GM19328 (cell line): Measurements from ENCODE around the gene PIK3C2G.

Experiments used
- ATAC-seq: cut with Tn5 transposase; IDR thresholded peaks from one replicate; pipeline ENCODE4 v1.9.1; 2021; ENCODE audit warnings: mild to moderate bottlenecking, moderate library complexity; ENCODE audit not compliant: unreplicated experiment

Gene PIK3C2G

GRCh38 chr12:18270958-18271460, 9.7 kb downstream of the PIK3C2G start:
- no peak for ATAC-seq

DNA sequence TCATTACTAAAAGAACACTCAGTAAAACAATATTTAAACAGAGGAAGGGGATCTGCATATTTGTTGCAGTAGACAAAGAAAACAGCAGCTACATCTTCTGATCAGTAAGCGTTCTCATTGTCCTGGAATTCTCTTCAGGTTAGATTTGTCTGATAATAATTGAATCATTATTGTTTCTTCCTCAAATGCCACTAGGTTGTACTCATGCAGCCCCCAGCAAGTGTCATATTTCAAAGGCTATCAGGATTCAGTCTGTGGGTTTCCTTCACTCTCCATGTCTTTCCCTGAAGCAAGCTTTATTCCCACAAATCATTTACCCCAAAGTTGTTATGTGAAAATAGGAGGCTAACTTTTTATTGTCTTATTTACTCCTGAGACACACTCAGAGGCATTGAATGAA, 14.7 kb downstream of the PIK3C2G start:
- no peak for ATAC-seq

GRCh38 chr12:18277196-18277595, 15.9 kb downstream of the PIK3C2G start:
- no peak for ATAC-seq

DNA sequence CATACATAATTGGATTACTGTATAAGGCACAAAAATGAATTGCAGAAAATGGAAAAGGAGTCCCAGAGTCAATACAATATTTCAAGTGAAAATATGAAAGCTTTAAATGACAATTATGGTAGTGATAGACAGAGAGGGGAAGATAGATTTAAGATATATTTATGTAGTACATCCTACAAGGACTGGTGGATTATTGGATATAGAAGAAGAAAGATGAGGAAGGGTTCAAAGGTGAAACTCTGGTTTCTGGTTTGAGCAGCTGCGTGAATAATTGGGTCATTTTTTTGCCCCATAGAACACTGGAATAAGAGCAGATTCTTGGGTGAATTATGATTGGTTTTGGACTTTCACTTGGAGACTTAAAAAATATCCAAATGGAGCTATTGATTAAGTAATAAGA, 19.4 kb downstream of the PIK3C2G start:
- ATAC-seq: no peak

DNA sequence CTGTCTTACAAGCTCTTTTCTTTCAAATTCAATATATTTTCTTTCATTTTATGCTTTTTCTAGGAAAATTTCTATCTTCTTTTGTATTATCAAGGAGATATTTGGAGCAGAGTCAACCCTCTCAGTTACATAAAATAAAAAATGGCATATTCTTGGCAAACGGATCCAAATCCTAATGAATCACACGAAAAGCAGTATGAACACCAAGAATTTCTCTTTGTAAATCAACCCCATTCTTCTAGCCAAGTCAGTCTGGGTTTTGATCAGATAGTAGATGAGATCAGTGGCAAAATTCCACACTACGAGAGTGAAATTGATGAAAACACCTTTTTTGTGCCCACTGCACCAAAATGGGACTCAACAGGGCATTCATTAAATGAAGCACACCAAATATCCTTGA, 20.6 kb downstream of the PIK3C2G start:
- ATAC-seq: no peak

DNA sequence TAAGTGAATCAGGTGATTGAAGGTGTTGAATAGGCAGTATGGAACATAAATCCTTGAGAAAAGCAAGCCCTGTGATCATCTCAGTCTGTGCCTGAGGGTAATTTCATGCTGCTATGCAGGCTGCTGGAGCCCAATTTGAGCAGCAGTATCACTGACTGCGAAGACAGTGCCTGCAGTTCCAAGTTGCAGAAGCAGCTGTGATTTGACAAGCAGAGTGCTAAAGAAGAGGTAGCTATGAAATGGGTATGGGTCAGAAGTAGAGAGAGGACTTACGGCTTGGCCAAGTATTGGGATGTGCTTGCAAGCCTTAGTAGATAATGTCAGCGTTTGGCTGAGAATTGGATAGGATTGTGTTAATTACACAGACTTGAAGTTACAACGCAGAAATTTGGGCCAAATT, 22.5 kb downstream of the PIK3C2G start:
- ATAC-seq: no peak

DNA sequence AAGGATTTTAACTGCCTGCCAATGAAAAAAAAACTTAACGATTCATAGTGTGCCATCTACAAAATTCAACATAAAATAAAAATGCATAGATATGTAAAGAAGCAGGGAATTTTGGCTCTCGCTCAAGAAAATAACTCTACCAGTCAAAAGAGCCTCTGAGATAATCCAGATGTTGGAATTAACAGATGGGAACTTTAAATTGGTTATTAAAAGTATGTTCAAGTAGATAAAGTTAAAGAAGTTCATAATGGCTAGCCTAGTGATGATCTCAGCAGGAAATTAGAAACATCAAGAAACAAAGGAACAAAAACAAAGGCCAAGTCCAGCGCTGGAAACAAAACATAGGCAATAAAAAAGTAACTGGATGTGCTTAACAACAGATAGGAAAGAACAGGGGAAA, 23.1 kb downstream of the PIK3C2G start:
- no peak for ATAC-seq

DNA sequence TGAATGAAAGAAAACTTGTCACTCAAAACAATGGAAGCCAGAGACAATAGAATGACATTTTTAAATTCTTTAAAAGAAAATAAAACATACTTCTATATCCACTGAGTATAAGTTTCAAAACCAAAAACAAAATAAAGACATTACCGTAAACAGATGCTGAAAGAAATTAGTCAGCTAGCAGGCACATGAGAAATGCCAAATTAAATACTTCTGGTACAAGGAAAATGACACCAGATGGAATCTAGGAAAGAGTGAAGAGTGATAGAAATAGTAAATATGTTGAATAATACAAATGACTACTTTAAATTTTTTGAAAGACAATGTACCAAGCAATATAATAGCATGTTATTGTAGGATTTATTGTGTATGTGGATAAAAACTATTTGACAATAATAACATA, 23.8 kb downstream of the PIK3C2G start:
- no peak for ATAC-seq

- ATAC-seq: no peak
These were observed 29.1 kb downstream of the PIK3C2G start for GRCh38 chr12:18290386-18290785.

GRCh38 chr12:18294889-18295288, 33.6 kb downstream of the PIK3C2G start:
- no peak for ATAC-seq

DNA sequence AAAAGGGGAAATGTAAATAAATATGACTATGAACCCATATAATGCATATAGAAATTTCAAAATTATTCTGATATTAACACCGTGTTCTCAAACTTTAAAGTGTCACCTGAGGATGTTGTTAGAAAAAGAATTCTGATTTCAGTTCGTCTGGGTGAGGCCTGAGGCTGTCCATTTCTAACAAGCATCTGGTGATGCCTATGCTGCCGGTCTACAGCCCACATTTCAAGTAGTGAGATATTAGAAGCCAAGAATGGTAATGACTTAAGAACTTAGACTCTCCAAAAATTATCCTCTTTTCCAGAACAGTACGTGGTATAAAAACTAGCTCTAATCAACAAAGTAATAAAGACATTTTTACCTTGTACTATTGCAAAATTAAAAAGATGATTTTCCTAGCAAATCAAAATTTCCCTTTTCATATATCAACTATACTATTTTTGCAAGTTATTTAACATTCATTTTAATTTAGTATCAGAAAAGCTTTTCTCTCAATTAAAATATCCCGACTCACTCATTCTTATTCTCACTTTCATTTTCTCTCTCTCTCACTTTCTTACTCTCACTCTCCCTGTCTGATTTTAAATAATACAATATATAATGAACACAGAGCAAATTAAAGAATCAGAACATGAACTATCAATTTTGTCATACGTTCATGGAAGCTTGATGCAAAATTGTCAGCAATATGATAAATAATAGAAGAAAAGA, 35.0 kb downstream of the PIK3C2G start:
- no peak for ATAC-seq

GRCh38 chr12:18296909-18297280, 35.6 kb downstream of the PIK3C2G start:
- no peak for ATAC-seq

- ATAC-seq: no peak
These were observed 36.6 kb downstream of the PIK3C2G start for GRCh38 chr12:18297902-18298301.

DNA sequence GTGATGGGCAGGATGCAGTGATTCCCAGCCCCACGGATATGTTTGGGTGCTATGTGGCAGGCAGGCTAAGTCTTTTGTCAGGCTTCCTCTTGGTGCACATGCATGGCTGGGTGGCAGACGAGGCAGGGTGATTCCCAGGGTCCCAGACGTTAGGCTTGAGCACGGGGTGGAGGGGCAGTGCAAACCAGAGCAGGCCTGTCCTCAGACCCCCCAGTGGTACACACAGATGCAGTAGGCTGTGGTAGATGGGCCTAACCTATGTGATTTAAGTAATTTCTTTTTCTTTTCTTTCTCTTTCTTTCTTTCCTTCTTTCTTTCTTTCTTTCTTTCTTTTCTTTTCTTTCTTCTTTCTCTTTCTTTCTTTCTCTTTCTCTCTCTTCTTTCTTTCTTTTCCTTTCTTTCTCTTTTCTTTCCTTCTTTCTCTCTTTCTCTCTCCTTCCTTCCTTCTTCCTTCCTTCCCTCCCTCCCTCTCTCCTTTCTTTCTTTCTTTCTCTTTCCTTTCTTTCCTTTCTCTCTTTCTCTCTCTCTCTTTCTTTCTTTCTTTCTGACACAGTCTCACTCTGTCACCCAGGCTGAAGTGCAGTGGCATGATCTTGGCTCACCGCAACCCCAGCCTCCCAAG, 41.6 kb downstream of the PIK3C2G start:
- no peak for ATAC-seq

DNA sequence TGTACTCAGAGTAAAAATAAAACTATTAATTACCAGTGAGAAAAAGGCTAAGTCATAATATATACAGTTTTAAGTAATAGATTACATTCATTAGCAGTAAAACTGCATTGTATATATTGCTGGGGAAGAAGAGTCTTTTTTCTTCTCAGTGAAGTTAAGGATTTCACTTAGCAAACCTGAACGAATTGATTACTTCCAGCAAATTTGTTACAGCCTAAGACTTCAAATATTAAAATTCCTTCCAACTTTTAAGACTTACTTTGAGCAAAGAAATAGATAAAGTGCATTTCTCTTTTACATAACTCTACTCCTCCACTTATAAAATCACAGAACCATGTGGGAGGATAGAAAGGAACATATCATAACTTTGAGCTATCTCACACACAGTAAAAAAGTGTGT, 43.3 kb downstream of the PIK3C2G start:
- ATAC-seq: no peak

GRCh38 chr12:18306311-18306710, 45.0 kb downstream of the PIK3C2G start:
- no peak for ATAC-seq

GRCh38 chr12:18313306-18313705, 52.0 kb downstream of the PIK3C2G start:
- ATAC-seq: no peak

- ATAC-seq: no peak
These were observed 58.8 kb downstream of the PIK3C2G start for GRCh38 chr12:18320036-18320617.

DNA sequence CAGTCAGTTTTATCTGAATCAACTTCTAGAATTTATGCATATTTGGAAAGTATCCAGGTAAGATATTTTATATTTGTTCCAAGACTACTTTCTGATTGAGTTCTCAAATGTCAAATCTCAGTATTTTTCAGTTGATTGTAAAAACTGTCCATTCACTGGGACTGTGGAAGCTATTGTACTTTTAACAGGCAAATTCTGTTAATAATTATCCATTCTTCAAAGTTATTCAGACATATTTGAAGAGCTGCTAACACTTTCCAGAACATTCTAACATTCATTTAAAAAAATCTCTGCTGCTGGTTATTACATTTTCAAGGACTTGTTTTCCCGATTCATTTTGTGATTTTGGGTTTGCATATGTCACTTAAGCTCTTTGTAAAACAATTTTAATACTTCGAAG, 59.7 kb downstream of the PIK3C2G start:
- no peak for ATAC-seq

DNA sequence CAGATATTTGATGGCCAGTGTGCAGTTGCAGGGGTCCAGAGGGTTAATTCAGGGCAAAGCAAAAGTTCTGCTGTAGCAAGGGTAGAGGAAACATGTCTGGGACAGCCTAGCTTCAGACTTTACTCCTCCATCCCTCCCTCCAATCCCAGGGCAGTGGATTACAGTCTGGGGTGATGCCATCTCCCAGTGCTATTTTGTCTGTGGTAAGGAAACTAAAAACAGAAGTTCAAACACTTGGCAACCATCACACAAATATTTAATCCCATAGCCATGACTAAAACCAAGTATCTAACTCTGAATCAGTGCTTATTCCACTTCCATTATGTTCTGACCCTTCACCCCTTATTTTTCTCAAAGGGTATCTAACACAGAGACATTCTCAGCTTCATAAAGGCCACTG, 61.8 kb downstream of the PIK3C2G start:
- ATAC-seq: no peak

DNA sequence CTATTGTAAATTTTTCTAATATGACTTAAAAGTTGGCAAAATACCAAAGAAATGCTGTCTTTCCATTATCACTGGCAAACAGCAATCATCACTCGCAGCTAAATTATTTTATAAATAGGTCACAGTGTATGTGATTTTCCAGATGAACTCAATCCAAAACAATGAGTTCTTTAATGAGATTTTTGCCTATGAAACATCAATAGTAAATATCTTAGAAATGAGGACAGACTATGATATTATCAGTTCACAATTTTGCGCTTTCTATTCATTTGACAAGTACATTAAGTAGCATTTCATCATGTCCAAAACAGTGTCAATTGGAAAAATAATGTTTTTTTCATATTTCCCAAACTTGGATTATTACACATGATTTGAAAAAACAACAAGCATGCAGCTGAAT, 65.7 kb downstream of the PIK3C2G start:
- ATAC-seq: no peak

DNA sequence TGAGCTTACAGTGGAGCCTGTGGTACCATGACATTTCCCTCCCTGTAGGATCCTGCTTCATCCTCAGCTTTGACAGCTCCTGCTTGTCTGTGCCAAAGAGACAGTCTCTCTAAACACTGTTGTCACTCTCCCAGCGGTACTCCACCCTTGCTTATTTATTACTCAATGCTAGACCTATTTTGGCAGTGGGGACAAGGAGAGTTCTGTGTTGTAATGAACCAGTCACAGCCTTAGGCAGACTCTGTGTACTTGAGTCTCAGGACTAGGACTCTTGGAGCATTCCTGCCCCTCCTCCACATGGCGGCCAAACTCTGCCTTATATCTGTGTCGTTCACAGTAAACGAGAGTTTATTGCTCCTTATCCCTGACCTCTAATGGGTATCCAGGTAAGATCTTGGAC, 70.9 kb downstream of the PIK3C2G start:
- no peak for ATAC-seq
